GM13976 (cell line): ENCODE data around the gene ZP2.

Source experiments
- DNase-seq: peaks from one replicate; pipeline ENCODE4 v3.0.0; 2012; ENCODE audit warnings: low spot score
- CTCF ChIP-seq: IDR thresholded peaks from 2 replicates; pipeline ENCODE4 v1.5.1; 2012; ENCODE audit warnings: borderline replicate concordance, mild to moderate bottlenecking; ENCODE audit not compliant: insufficient read depth; ENCODE audit errors: extremely low read depth, missing control alignments, control extremely low read depth
- in situ Hi-C: fragments of 300-500 bp; cut with MboI; formaldehyde crosslinking; loops from one replicate; pipeline ENCODE4 v1.12.0; 2022; ENCODE audit warnings: low sequenced_read_pairs, mixed read lengths, inconsistent platforms; ENCODE audit not compliant: unreplicated experiment

The ZP2 gene

GRCh38 chr16:21190599-21190998, 20.8 kb downstream of the ZP2 start:
- in situ Hi-C loops = loop anchor here (25.0 kb wide), 1 partner anchor 1147 kb away; no protein-coding TSS in a partner anchor
- no peak for TF ChIP-seq CTCF
- no peak for DNase-seq

- in situ Hi-C loops = loop anchor here (25.0 kb wide), 1 partner anchor 1147 kb away; no protein-coding TSS in a partner anchor
- TF ChIP-seq CTCF = no peak
Measured at GRCh38 chr16:21190013-21190412, 21.4 kb downstream of the ZP2 start.

GRCh38 chr16:21189311-21189710, 22.1 kb downstream of the ZP2 start:
- TF ChIP-seq CTCF = no peak
- no peak for DNase-seq
- in situ Hi-C loops = loop anchor here (10.0 to 25.0 kb wide), 2 partner anchors 105 to 1148 kb away; no protein-coding TSS in a partner anchor

More at GRCh38 chr16:21190013-21190412, 21.4 kb downstream of the ZP2 start:
- DNase-seq = no peak

- in situ Hi-C loops = loop anchor here (10.0 to 25.0 kb wide), 2 partner anchors 108 to 1151 kb away; no protein-coding TSS in a partner anchor
- DNase-seq = no peak
Measured at GRCh38 chr16:21186326-21186691, 25.1 kb downstream of the ZP2 start.

GRCh38 chr16:21185659-21186325, 25.6 kb downstream of the ZP2 start:
- in situ Hi-C loops = loop anchor here (10.0 to 25.0 kb wide), 2 partner anchors 109 to 1152 kb away; no protein-coding TSS in a partner anchor
- no peak for TF ChIP-seq CTCF
- no peak for DNase-seq

More at GRCh38 chr16:21186326-21186691, 25.1 kb downstream of the ZP2 start:
- no peak for TF ChIP-seq CTCF

GRCh38 chr16:21184834-21185233, 26.5 kb downstream of the ZP2 start:
- TF ChIP-seq CTCF = no peak
- in situ Hi-C loops = loop anchor here (10.0 to 25.0 kb wide), 2 partner anchors 110 to 1152 kb away; no protein-coding TSS in a partner anchor
- DNase-seq = no peak

GRCh38 chr16:21183995-21184394, 27.4 kb downstream of the ZP2 start:
- in situ Hi-C loops = loop anchor here (10.0 to 25.0 kb wide), 2 partner anchors 111 to 1153 kb away; no protein-coding TSS in a partner anchor
- TF ChIP-seq CTCF = no peak
- no peak for DNase-seq
